BE2C (cell line): Measurements from ENCODE around the gene TBCCD1.
"Not testable (repeated sequence)": the region's sequence is repeated elsewhere in the genome, so short reads cannot be mapped to it uniquely, and the experiment has no call there.

ENCODE experiments used
- DNase-seq: peaks from one replicate; pipeline ENCODE4 v3.0.0-alpha.2; 2020
- H3K27me3 ChIP-seq: fragments of 250-450 bp; sonication (Bioruptor Pico); 2 replicates; pipeline ENCODE4 v1.5.1; 2020; ENCODE audit warnings: mild to moderate bottlenecking
- H3K36me3 ChIP-seq: fragments of 250-450 bp; sonication (Bioruptor Pico); 2 replicates; pipeline ENCODE4 v1.5.1; 2020; ENCODE audit warnings: mild to moderate bottlenecking
- H3K4me1 ChIP-seq: fragments of 250-450 bp; sonication (Bioruptor Pico); 2 replicates; pipeline ENCODE4 v1.5.1; 2020
- H3K4me3 ChIP-seq: 2 replicates; pipeline ENCODE4 v1.5.1; 2011; ENCODE audit warnings: low read depth, low read length
- H3K9me3 ChIP-seq: fragments of 250-450 bp; sonication (Bioruptor Pico); 2 replicates; pipeline ENCODE4 v1.5.1; 2020
- CTCF ChIP-seq: IDR thresholded peaks from 2 replicates; pipeline ENCODE4 v1.5.1; 2012; ENCODE audit warnings: mild to moderate bottlenecking, low read depth, low read length

Gene TBCCD1

GRCh38 chr3:186536883-186537844 is 30.0 kb downstream of the TBCCD1 start:
- Histone ChIP-seq H3K4me1 (peaks cover 54% of the 10 kb centered on the region), H3K9me3 (no peaks in the 10 kb centered on the region), H3K36me3 (no peaks in the 10 kb centered on the region), H3K4me3 (no peak overlapping the region), H3K27me3 (no peaks in the 10 kb centered on the region)
- TF ChIP-seq CTCF: no peak
- DNase-seq: peak; percentile 51

GRCh38 chr3:186534113-186534669 is 32.9 kb downstream of the TBCCD1 start:
- no peak for DNase-seq
- Histone ChIP-seq H3K4me1 (peaks cover 60% of the 10 kb centered on the region), H3K36me3 (no peaks in the 10 kb centered on the region), H3K27me3 (no peaks in the 10 kb centered on the region), H3K9me3 (no peaks in the 10 kb centered on the region), H3K4me3 (no peak overlapping the region)
- TF ChIP-seq CTCF: no peak

- Histone ChIP-seq H3K9me3 (no peaks in the 10 kb centered on the region), H3K36me3 (no peaks in the 10 kb centered on the region), H3K4me3 (no peak overlapping the region), H3K4me1 (peaks cover 49% of the 10 kb centered on the region), H3K27me3 (no peaks in the 10 kb centered on the region)
- DNase-seq: peak; percentile 86
- TF ChIP-seq CTCF: no peak
These were observed 34.5 kb downstream of the TBCCD1 start for GRCh38 chr3:186532598-186533072.

GRCh38 chr3:186531694-186532093 is 35.4 kb downstream of the TBCCD1 start:
- not testable (repeated sequence) for H3K36me3 ChIP-seq, H3K4me3 ChIP-seq, H3K27me3 ChIP-seq, H3K9me3 ChIP-seq, DNase-seq
- H3K4me1 ChIP-seq: peaks cover 42% of the 10 kb centered on the region

GRCh38 chr3:186530415-186530814 is 36.7 kb downstream of the TBCCD1 start:
- Histone ChIP-seq H3K27me3 (no peaks in the 10 kb centered on the region), H3K4me3 (no peak overlapping the region), H3K36me3 (no peaks in the 10 kb centered on the region), H3K4me1 (peaks cover 32% of the 10 kb centered on the region), H3K9me3 (no peaks in the 10 kb centered on the region)
- DNase-seq: no peak
- no peak for TF ChIP-seq CTCF

- H3K27me3 ChIP-seq: no peaks in the 10 kb centered on the region
- DNase-seq: no peak
- no peak overlapping the region for H3K4me3 ChIP-seq
- peaks cover 25% of the 10 kb centered on the region for H3K4me1 ChIP-seq
- peak; percentile 43; the same call in 1 of the 2 replicates for TF ChIP-seq CTCF
- no peaks in the 10 kb centered on the region for H3K9me3 ChIP-seq
- H3K36me3 ChIP-seq: no peaks in the 10 kb centered on the region
These were observed 37.7 kb downstream of the TBCCD1 start for GRCh38 chr3:186529201-186529999.
